ENCODE data around the gene S100A10.

S100A10 gene

DNA sequence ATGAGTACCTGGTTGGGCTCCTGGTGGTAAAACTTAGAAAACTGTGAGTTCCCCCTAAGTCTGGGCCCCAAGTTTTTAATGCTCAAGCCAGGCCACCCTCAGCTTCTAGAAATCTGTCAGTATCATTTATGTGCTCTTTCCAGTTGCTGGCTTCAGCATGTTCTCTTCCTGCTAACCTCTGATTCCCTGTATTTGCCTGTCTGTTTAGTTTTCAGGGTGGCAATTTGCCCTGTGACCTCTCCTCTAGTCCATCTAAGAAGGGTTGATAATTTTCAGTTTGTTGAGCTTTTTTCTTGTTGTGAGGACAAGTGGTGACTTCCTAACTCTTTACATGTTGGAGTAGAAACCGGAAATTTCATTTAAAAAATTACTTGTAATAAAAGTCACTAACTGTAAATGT lies 16.0 kb upstream of the S100A10 start:
- no peak for DNase-seq

DNA sequence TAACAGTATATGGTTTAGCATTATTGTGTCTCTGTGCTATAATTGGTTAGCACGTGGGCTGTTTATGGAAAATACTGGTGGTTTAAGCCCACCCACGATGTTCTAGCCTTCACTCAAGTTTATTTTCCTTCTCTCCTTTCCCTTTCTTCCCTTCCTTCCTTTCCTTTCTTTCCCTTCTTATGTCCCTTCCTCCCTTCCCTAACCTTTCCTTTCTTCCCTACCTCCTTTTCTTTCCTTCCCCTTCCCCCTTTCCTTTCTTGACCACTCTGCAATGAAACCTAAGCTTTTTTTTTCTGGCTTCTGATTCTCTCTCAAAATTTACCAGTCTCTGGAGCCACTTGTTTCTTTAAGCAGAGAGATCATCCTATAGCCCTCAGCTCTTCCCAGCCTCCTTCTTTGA lies 13.4 kb upstream of the S100A10 start:
- no peak for DNase-seq

DNA sequence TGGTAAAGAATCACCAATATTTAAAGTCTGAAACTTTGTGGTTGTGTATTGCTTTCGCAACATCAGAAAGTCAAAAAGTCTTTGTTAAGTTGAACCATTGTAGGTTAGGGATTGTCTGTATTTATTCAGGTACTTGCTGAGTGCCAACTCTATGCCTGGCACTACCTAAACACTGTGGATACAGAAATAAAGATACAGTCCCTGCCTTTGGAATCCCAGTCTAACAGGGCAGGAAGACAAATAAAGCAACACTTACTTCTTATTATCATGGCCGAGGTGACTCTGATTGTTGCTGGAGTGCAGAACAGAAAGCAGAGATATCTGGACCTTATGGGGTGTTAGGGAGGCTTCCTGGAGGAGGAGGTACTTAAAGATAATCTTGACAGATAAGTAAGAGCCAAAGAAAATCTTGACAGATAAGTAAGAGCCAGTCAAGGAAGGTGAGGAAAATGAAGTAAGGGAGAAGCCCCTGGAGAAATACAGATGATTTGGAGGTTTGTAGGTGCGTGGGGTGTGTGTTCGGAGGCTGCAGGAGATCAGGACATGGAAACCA lies 11.8 kb upstream of the S100A10 start:
- DNase-seq = no peak

- DNase-seq = no peak
Observed at GRCh38 chr1:152003846-152004442, 10.3 kb upstream of the S100A10 start.

DNA sequence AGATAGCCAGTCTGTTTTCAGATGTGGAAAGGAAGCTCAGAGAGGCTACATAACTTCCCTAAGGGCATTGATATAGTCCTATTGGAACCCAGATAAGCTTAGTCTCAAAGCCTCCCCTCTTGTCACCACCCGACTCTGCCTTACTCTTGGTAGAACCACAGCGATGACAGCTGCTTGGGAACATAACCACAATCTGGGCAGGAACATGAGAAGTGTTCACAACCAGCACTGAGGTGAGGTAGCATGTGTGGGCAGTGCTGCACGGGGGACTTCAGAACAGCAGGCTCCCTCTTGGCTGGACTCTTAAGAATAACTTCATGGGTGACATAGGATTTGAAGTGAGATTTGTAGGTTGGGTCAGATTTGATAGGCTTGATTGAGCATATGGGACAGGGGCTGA lies 9.3 kb upstream of the S100A10 start:
- no peak for DNase-seq

DNA sequence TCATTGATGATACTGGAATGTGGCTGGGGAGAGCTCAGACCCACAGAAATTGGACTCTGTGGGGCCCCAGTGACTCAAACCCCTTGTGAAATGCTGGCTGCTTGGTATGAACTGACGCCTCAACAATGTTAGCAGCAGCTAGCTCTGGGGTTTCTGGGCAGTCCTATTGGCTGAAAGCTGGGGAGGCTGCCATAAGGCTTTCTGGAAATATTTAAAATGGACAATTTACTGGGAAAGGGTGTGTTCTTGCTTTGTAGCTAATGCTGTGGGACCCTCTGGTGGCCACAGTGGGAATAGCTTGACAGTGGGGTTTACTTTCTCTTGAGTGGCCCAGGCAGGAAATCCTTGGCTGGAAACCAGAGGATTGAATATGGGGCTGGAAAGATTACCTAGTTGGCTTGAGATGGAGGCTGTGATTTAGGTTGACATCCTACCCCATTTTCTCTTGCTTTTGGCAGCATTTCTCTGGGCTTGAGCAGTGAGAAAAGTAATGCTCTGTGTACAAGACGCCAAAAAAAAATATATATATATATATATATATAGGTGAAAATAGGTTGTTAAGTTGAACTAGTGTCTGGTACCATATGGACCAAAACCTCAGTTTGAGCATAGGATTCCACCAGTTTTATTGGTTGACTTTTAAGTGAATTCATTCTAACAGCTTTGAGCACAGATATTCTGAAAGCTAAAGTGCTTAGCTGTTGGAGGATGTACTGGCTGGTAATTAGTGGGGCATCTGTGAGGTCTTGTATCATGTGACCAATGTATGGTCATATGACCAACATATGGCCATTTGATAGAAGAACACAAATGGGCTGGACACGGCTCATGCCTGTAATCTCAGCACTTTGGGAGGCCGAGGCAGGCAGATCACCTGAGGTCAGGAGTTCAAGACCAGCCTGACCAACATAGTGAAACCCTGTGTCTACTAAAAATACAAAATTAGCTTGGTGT lies 8.2 kb upstream of the S100A10 start:
- peak; percentile 2 for DNase-seq

DNA sequence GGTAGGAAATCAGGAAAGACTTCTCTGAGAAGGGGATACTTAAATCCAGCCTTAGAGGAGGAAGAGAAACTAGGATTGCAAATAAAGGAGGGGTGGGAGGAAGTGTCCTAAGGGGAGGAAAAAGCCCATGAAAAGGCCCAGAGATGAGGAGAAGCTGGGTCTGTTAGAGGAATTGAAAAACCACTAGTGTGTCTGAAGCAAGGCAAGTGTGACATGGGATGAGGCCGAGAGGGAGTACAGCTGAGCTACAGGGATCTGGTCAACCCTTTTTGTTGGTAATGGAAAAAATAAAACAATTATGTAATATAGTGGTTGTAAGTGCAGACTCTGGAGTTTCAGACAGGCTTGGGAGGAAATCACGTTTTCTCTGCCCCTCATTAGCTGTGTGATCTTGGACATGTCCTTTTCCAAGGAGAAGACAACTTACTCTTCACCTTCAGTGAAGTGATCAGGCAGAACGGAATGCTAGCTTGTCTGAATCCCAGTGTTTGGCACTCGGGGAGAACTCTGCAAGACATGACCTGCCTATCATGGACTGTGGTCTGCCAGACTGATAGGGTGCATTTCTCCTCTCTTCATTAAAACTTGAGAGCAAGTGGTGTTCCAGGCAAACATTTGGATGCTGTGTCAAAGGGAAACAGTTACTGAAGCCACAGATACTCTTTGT lies 7.4 kb upstream of the S100A10 start:
- DNase-seq = no peak

DNA sequence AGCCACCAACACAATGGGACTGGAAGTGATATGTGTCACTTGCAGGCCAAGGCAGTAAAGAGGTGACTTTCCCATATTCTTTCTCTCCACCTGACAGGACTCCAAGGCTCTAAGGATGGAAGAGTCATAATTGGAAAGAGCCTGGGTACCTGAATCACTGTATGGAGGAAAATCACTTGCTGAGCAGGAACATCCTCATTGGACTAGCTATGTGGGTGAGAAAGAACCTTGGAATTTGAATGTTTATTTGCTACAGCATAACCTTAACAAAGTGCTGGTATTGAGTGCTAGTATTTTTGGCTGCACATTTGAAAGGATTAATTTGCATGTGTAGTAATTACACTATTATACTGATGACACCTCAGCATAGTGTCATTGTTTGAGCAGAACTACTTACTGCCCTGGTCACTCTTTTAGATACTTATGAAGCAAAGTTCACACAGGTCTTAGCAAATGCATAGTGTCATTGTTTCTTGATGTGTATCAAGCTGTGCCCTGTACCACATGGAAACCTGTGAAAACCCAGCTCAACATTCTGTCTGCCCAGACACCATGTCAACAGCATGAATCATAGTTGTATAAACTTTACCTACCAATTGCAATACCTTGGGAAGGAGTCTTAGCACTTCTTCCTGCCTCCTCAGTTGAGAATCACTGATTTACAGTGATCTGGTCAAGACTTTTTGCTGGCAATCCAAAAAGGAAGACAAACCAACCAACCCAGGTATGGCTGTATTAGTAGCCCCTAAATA lies 5.1 kb upstream of the S100A10 start:
- no peak for DNase-seq

GRCh38 chr1:151997284-151997570 lies 3.6 kb upstream of the S100A10 start:
- DNase-seq = no peak

DNA sequence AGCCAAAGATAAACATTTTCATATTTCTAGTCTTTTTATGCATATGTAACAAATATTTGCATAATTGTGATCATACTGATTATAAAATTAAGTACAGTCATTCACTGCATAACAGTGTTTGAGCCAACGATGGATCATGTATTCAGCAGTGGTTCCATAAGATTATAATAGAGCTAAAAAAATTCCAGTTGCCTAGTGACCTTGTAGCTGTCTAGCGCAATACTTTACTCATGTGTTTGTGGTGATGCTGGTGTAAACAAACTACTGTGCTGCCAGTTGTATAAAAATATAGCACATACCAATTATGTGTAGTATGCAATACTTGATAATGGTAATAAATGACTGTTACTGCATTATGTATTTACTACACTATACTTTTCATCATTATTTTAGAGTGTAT lies 2.1 kb upstream of the S100A10 start:
- DNase-seq = no peak

DNA sequence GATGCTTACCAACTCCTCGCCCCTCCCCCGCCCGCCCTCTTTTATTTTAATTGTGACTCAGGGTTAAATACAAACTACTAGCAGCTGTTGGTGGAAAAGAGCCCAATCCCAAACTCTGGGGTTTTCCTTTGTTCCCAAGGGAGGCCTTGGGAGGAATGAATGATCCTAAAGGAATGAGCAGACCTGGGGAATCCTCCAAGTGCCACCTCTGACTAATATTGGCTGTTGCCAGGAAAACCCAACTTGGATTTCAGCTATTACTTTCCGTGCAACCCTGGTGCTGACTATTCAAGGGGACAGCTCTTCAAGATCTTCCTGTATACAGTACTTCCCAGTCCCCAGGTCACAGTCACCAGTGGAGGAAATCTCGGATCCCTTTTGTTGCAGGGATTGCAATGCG lies 1.3 kb upstream of the S100A10 start:
- no peak for DNase-seq

GRCh38 chr1:151993084-151993733 lies 450 bp downstream of the S100A10 start:
- no peak for DNase-seq

DNA sequence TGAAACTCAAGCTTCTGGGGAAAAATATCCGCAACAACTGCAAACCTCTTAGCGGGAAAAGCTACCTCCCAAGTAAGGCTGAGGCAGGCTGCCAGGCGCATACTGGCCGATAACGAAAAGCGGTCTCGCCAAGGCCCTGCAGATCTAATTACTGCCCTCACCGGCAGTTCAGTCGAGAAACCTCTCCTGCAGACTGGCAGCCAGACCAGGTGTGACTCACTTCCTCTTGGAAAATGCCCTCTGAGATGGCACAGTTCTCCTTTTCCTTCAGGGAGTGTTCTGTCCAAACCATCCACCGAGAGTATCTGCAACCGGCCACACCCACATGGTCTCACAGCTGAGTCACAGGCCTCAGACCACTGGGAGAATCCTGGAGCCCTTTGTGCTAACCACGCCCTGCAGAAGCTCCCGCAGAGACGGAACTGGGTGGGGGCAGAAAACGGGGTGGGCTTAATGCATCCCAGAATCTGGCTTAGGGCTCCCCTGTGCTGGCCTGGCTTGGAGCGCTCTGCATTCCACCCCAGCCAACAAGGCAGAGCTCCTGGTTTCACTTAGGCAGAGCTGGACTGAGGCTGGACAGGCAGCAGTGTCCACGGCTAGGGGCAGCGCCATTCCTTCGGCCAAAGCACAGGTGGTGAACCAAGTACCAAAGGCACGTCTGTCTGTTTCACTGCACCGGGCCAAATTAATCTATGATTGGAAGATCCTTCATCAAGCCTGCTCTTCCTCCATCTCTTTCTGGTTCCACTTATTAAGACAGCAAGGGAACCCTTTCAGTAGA lies 1.2 kb downstream of the S100A10 start:
- no peak for DNase-seq

DNA sequence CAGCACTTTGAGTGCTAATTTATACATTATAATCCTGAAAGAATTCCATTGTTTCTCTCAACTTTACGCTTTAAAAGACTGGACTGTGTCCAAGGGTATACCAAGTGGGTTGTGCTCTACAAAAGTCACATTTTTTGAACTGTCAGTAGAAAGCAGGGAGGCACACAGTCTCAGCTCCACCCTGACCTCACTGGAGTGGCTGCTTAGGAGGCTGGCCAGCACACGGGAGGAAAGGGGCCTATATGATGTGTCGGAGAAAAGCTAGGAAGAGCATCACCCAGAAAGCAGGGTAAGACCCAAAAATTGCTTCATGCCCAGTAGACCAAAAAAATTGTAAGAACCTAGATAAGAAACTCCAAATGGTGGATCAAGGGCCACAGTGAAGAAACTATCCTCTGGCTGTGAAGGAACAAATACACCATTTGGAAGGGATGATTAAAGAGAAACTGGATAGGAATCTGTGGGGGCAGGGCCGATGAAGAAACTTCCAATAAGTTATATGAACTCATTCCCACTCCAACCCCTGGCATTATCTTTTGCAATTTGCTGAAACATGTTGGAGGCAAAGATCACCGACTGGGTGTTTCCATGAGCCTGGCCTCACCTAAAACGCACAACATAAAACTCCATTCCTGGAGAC lies 1.9 kb downstream of the S100A10 start:
- DNase-seq = no peak

DNA sequence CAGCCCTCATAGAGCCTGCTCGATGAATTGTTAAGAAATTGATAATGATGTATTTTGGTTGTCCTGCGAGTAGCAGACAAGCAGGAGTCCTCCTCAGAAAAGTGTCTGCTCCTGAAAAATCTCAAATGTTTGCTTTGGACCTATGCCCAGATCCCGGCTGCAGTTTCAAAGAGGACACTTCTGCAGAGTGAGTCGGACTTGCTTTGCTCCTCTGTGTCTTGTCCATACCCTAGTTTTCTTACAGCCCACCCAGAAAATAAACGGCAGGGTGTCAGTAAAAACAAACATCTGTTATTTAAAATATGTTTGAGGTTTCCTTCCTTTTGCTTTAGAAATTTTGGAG lies 2.8 kb downstream of the S100A10 start:
- DNase-seq = no peak

- DNase-seq = no peak
Observed at GRCh38 chr1:151990058-151990855, 3.4 kb downstream of the S100A10 start.

- no peak for DNase-seq
Observed at GRCh38 chr1:151989211-151989862, 4.3 kb downstream of the S100A10 start.

DNA sequence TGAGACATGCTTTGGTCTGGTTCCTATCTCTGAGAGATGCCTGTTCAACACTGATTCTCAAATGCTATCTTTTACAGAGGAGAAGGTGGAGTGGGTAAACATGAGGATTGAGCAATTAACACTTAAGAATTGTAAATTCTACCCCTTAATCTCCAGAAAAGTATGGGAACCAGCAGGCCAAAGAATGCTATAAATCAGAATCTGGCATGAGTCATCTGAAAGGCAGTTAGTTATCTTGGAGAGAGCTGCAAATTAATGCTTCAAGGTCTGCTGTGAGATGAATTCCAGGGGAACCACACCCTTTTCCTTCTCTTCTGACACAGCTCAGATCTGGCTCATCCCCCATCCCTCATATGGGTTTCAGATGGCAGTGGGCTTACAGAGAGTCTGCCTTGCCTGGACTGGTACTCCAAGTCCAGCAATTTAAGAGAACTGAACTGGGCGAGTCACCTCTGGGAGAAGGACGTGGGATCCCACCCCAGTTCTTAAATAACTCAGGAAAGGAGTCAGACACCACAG lies 5.2 kb downstream of the S100A10 start:
- DNase-seq = no peak

- no peak for DNase-seq
Observed at GRCh38 chr1:151986501-151987190, 7.0 kb downstream of the S100A10 start.
